C4-2B (cell line): ENCODE results near the gene SPSB4.

Experiments used
- H3K27ac ChIP-seq: fragments of 450-650 bp; 2 replicates; pipeline ENCODE4 v1.5.1; 2017
- CTCF ChIP-seq: fragments of 450-650 bp; conservative IDR thresholded peaks from 2 replicates; pipeline ENCODE4 v1.5.1; 2017; ENCODE audit warnings: mild to moderate bottlenecking
- ZFX ChIP-seq: fragments of 450-650 bp; IDR thresholded peaks from 2 replicates; pipeline ENCODE4 v1.6.1; 2017

SPSB4 gene

GRCh38 chr3:141100531-141101320 lies 49.6 kb downstream of the SPSB4 start:
- H3K27ac ChIP-seq, result no peak overlapping the region
- TF ChIP-seq CTCF (no peak), ZFX (no peak)

GRCh38 chr3:141102372-141102771 lies 51.2 kb downstream of the SPSB4 start:
- H3K27ac ChIP-seq, result no peak overlapping the region
- TF ChIP-seq ZFX (no peak), CTCF (no peak)

GRCh38 chr3:141103067-141103466 lies 51.9 kb downstream of the SPSB4 start:
- no peak for TF ChIP-seq ZFX
- no peak for TF ChIP-seq CTCF
- H3K27ac ChIP-seq, result no peak overlapping the region

GRCh38 chr3:141103503-141103902 lies 52.4 kb downstream of the SPSB4 start:
- TF ChIP-seq ZFX (no peak), CTCF (no peak)
- H3K27ac ChIP-seq, result no peak overlapping the region

GRCh38 chr3:141104151-141104821 lies 53.1 kb downstream of the SPSB4 start:
- H3K27ac ChIP-seq, result no peak overlapping the region

GRCh38 chr3:141105828-141106628 lies 54.9 kb downstream of the SPSB4 start:
- H3K27ac ChIP-seq, result no peak overlapping the region
- TF ChIP-seq ZFX (no peak), CTCF (peak; percentile 92)

More at GRCh38 chr3:141104151-141104821, 53.1 kb downstream of the SPSB4 start:
- no peak for TF ChIP-seq CTCF
- no peak for TF ChIP-seq ZFX

GRCh38 chr3:141106842-141107241 lies 55.7 kb downstream of the SPSB4 start:
- TF ChIP-seq ZFX (no peak), CTCF (no peak)
- no peak overlapping the region for H3K27ac ChIP-seq
